RWPE1 (cell line): Measurements from ENCODE around the gene STAMBP.
"Not testable (repeated sequence)": the region's sequence is repeated elsewhere in the genome, so short reads cannot be mapped to it uniquely, and the experiment has no call there.

Experiments used
- CTCF ChIA-PET: fragments of 350-600 bp; sonication (Branson Sonifier 250); formaldehyde crosslinking; extraction: SDS; loops from one replicate; lab custom pipeline; 2021; lab: Yijun Ruan, JAX
- POLR2A ChIA-PET: fragments of 400-600 bp; formaldehyde crosslinking; extraction: SDS; loops from one replicate; lab custom pipeline; 2020; ENCODE audit warnings: antibody characterized with exemption; ENCODE audit not compliant: low non-redundant PET; lab: Yijun Ruan, JAX
- DNase-seq: peaks from one replicate; pipeline ENCODE4 v3.0.0; 2012; ENCODE audit warnings: low spot score
- H3K27ac ChIP-seq: fragments of 450-650 bp; 2 replicates; pipeline ENCODE4 v1.5.1; 2017
- CTCF ChIP-seq: fragments of 450-650 bp; conservative IDR thresholded peaks from 2 replicates; pipeline ENCODE4 v1.5.1; 2017; ENCODE audit warnings: low read depth, mild to moderate bottlenecking

Gene STAMBP

GRCh38 chr2:73877071-73877802, 48.5 kb downstream of the STAMBP start:
- CTCF ChIA-PET, result no interaction called here
- no peak overlapping the region for H3K27ac ChIP-seq
- no peak for DNase-seq
- POLR2A ChIA-PET, result no interaction called here
- TF ChIP-seq CTCF, result no peak

- POLR2A ChIA-PET, H3K27ac ChIP-seq: not testable (repeated sequence)
Measured at GRCh38 chr2:73877984-73878383, 49.2 kb downstream of the STAMBP start.

GRCh38 chr2:73885406-73885805, 56.6 kb downstream of the STAMBP start:
- POLR2A ChIA-PET, result no interaction called here
- H3K27ac ChIP-seq, result no peak overlapping the region
- DNase-seq, result no peak
- TF ChIP-seq CTCF, result no peak
- CTCF ChIA-PET, result no interaction called here

More at GRCh38 chr2:73877984-73878383, 49.2 kb downstream of the STAMBP start:
- CTCF ChIA-PET, DNase-seq: not testable (repeated sequence)

GRCh38 chr2:73886357-73886756, 57.6 kb downstream of the STAMBP start:
- no peak overlapping the region for H3K27ac ChIP-seq
- ChIA-PET POLR2A (no interaction called here), CTCF (no interaction called here)
- TF ChIP-seq CTCF, result no peak
- DNase-seq, result no peak

- CTCF ChIA-PET, H3K27ac ChIP-seq: not testable (repeated sequence)
- POLR2A ChIA-PET, result interaction anchor here (0.5 kb wide), 1 partner anchor 12 kb away, joined by 5 read pairs; no protein-coding TSS in a partner anchor
Measured at GRCh38 chr2:73887596-73888353, 59.0 kb downstream of the STAMBP start.

GRCh38 chr2:73888388-73888787, 59.6 kb downstream of the STAMBP start:
- ChIA-PET CTCF (no interaction called here), POLR2A (no interaction called here)
- no peak for TF ChIP-seq CTCF
- H3K27ac ChIP-seq, result no peak overlapping the region
- DNase-seq, result no peak

More at GRCh38 chr2:73887596-73888353, 59.0 kb downstream of the STAMBP start:
- not testable (repeated sequence) for DNase-seq

- TF ChIP-seq CTCF, result no peak
- CTCF ChIA-PET, result no interaction called here
- DNase-seq, result no peak
Measured at GRCh38 chr2:73889206-73889605, 60.4 kb downstream of the STAMBP start.

More at GRCh38 chr2:73889206-73889605, 60.4 kb downstream of the STAMBP start:
- POLR2A ChIA-PET, result no interaction called here
- H3K27ac ChIP-seq, result no peak overlapping the region
